Lower lobe of right lung (tissue), 2 donors: ENCODE measurements around the gene CCNF. TPM values are rescaled to one million over a fixed set of nuclear protein-coding genes. Genes with fewer than 3 reads are reported as not detected.

Source experiments
- ATAC-seq, 2 donors: fragments of 200-7000 bp; cut with Tn5 transposase; one replicate each; pipeline ENCODE4 v1.9.1; 2020 to 2022; ENCODE audit warnings: mild to moderate bottlenecking in 2 of 2, moderate library complexity in 2 of 2
- DNase-seq: peaks from one replicate; pipeline ENCODE4 v3.0.0-alpha.2; 2020
- H3K27ac ChIP-seq: fragments of 200-600 bp; one replicate; pipeline ENCODE4 v1.8.0; 2022
- H3K27me3 ChIP-seq: fragments of 200-600 bp; one replicate; pipeline ENCODE4 v1.8.0; 2022; ENCODE audit warnings: low read depth
- H3K36me3 ChIP-seq: fragments of 200-600 bp; one replicate; pipeline ENCODE4 v1.8.0; 2022; ENCODE audit warnings: mild to moderate bottlenecking
- H3K4me1 ChIP-seq: fragments of 200-600 bp; one replicate; pipeline ENCODE4 v1.8.0; 2022
- H3K4me3 ChIP-seq: fragments of 200-600 bp; one replicate; pipeline ENCODE4 v1.8.0; 2022; ENCODE audit warnings: mild to moderate bottlenecking
- H3K9me3 ChIP-seq: fragments of 200-600 bp; one replicate; pipeline ENCODE4 v1.8.0; 2022
- intact Hi-C: fragments of 100-400 bp; cut with DNase I; formaldehyde crosslinking; loops from one replicate; pipeline ENCODE4 v1.11.0; 2022
- total RNA-seq: library from RNA; stranded (reverse); fragmentation: NEBNext Ultra II Directional; extraction: Animal tissue kit (Norgen Biotek cat#: 25700); gene quantifications from one replicate; pipeline ENCODE4 v1.2.1, GENCODE V29; 2021
- TF ChIP-seq, protein P1 (sequence below): fragments of 200-600 bp; IDR thresholded peaks from one replicate; pipeline ENCODE4 v1.8.0; 2022; ENCODE audit warnings: antibody characterized with exemption, mild to moderate bottlenecking
- donor health status: DM: no; HTN: yes; CAD: no; lungs with severe emphysema.

Gene CCNF
- total RNA-seq, 1 donor from 2014 or later: 3.4 TPM

DNA sequence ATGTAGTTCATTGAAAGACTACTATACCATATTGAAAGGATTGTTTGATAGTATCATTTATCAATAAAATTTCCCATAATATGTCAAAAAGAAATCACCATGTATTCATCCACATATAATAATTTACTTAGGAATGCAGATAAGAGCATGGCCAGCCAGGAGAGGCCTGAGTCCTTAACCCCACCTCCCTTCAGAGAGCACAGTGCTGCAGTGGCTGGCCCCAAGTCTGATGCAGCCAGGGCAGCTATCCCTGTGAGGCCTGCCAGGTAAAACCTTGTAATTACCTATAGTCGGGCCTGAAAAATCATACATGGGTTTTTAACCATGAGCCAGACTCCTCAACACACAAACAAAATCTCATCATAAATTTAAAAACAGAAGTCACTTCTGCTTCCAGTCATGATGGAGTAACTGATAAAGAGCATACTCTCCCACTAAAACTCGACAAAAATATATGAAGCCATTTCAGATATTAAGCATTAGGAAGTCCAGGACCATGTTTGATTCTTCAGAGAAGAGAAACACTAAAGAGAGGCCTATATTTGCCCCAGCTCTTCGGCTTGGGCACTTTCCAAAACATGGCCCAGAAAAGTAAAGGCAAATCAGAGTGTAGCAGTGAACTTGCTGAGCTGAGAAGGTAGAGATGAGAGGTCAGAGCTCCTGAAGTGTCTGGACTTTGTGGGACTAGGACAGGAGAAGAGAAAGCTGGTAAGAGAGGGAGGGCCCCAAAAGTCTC is 40.9 kb upstream of the CCNF start:
- no peak for ATAC-seq
- Histone ChIP-seq H3K4me3 (no peak overlapping the region), H3K27ac (no peak overlapping the region), H3K27me3 (no peaks in the 10 kb centered on the region), H3K9me3 (peaks cover 9% of the 10 kb centered on the region), H3K4me1 (no peaks in the 10 kb centered on the region), H3K36me3 (no peaks in the 10 kb centered on the region)
- no peak for DNase-seq
- intact Hi-C loops: no loop called here
- TF ChIP-seq, protein P1, sequence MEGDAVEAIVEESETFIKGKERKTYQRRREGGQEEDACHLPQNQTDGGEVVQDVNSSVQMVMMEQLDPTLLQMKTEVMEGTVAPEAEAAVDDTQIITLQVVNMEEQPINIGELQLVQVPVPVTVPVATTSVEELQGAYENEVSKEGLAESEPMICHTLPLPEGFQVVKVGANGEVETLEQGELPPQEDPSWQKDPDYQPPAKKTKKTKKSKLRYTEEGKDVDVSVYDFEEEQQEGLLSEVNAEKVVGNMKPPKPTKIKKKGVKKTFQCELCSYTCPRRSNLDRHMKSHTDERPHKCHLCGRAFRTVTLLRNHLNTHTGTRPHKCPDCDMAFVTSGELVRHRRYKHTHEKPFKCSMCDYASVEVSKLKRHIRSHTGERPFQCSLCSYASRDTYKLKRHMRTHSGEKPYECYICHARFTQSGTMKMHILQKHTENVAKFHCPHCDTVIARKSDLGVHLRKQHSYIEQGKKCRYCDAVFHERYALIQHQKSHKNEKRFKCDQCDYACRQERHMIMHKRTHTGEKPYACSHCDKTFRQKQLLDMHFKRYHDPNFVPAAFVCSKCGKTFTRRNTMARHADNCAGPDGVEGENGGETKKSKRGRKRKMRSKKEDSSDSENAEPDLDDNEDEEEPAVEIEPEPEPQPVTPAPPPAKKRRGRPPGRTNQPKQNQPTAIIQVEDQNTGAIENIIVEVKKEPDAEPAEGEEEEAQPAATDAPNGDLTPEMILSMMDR: no peak

DNA sequence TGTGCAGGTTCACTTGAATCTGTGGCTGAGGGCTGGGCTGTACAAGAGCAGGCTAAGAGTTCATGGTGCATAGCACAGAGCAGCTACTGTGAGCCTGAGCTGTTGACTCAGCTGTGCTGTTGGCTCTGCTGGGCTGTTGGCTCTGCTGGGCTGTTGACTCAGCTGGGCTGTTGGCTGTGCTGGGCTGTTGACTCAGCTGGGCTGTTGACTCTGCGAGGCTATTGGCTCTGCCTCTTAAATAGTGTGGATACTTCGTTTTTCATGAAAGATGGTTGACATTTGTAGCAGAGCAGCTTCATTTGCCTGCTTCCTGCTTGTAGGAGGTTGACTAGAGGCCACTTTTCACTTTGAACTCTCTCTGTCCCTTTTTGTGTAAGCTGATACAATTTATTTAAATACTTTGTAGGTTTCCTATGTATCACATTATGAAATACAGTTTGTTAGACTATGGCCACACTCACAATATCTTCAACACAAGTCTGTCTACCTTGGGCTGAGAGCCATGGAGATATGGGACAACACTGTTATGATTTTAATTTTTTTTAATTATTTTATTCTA is 40.3 kb upstream of the CCNF start:
- intact Hi-C loops: no loop called here
- ATAC-seq: peak; percentile 21 to 44
- Histone ChIP-seq H3K27me3 (no peaks in the 10 kb centered on the region), H3K4me1 (no peaks in the 10 kb centered on the region), H3K27ac (no peak overlapping the region), H3K4me3 (no peak overlapping the region), H3K36me3 (no peaks in the 10 kb centered on the region), H3K9me3 (peaks cover 9% of the 10 kb centered on the region)
- DNase-seq: no peak
- TF ChIP-seq, protein P1: no peak

DNA sequence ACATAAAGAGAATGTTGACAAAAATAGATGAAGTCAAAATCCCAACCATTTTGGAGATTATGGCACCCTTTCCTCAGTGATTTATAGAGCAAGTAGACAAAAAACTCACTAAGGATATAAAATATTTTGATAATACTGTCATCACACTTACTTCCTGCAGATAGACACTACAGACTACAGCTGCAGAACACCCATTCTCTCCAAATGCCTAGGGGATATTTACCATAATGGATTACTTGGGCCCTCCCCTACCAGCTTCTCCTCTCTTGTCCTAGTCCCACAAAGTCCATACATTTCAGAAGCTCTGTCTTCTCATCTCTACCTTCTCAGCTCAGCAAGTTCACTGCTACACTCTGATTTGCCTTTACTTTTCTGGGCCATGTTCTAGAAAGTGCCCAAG is 37.2 kb upstream of the CCNF start:
- no peaks in the 10 kb centered on the region for H3K4me1 ChIP-seq
- H3K4me3 ChIP-seq: no peak overlapping the region
- no peak for DNase-seq
- no peaks in the 10 kb centered on the region for H3K36me3 ChIP-seq
- H3K27me3 ChIP-seq: no peaks in the 10 kb centered on the region
- peaks cover 9% of the 10 kb centered on the region for H3K9me3 ChIP-seq
- TF ChIP-seq, protein P1: no peak
- ATAC-seq: no peak
- H3K27ac ChIP-seq: no peak overlapping the region
- intact Hi-C loops: no loop called here

DNA sequence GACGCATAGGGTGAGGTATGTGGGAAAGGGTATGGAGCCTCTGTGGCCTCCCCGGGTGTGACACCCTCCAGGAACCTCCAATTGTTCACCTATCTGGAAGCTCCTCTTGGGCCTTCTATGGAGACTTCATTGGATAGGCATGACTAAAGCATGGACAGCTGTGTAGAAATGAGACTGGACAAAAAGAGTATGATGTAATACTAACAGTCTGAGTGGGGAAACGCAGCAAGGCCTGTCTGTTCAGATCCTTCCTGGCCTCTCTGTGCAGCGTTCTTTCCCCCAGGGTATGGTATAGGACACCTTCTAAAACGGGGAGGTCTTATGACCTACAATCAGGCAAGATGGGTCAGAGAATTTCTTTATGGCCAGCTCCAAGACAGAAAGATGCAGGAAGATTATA is 30.7 kb upstream of the CCNF start:
- intact Hi-C loops: no loop called here
- H3K27me3 ChIP-seq: no peaks in the 10 kb centered on the region
- no peak for DNase-seq

DNA sequence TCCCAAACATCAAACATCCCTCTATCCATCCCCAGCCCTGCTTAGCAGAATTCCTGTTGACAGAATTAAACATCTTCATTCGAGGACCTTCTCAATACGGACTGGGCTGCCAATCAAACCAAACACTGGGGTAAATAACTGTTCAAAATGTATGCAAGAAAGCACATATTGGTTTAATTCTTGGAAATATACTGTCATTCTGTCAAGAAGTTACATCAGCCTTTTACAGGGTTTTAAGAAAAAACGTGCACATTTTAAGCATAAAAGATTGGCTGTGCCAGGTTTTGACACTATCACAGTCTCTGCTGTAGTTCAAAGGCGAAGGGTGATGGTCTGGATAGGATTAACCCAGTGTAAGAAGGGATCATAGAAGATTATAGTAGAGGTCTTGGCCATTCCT is 25.1 kb upstream of the CCNF start:
- ATAC-seq: no peak
- TF ChIP-seq, protein P1: no peak
- H3K27ac ChIP-seq: no peak overlapping the region
- DNase-seq: no peak
- no peaks in the 10 kb centered on the region for H3K4me1 ChIP-seq
- H3K36me3 ChIP-seq: no peaks in the 10 kb centered on the region
- intact Hi-C loops: no loop called here
- H3K4me3 ChIP-seq: no peak overlapping the region
- no peaks in the 10 kb centered on the region for H3K9me3 ChIP-seq
- no peaks in the 10 kb centered on the region for H3K27me3 ChIP-seq

More for the DNA sequence above, 30.7 kb upstream of the CCNF start:
- TF ChIP-seq, protein P1: no peak
- Histone ChIP-seq H3K27ac (no peak overlapping the region), H3K36me3 (no peaks in the 10 kb centered on the region), H3K9me3 (no peaks in the 10 kb centered on the region), H3K4me1 (no peaks in the 10 kb centered on the region), H3K4me3 (no peak overlapping the region)
- ATAC-seq: no peak
